Thyroid gland (tissue), 4 donors: Measurements from ENCODE around the gene MINDY4B. TPM values are rescaled to one million over a fixed set of nuclear protein-coding genes. Genes with fewer than 3 reads are reported as not detected.
"Not testable (repeated sequence)": the region's sequence is repeated elsewhere in the genome, so short reads cannot be mapped to it uniquely, and the experiment has no call there.

Experiments used
- DNase-seq, 2 donors: peaks; one replicate each; pipeline ENCODE4 v3.0.0-alpha.2; 2019
- H3K27ac ChIP-seq, 3 donors: fragments of 200-600 bp; sonication (generic); 1 replicate in 2 of 3; 2 replicates in 1 of 3; pipeline ENCODE4 v1.5.1; 2016 to 2019; ENCODE audit warnings: mild to moderate bottlenecking in 1 of 3, moderate library complexity in 1 of 3
- H3K27me3 ChIP-seq: fragments of 200-600 bp; sonication (generic); one replicate; pipeline ENCODE4 v1.5.1; 2019
- H3K36me3 ChIP-seq, 2 donors: fragments of 200-600 bp; sonication (generic); one replicate each; pipeline ENCODE4 v1.5.1; 2016 to 2019
- H3K4me1 ChIP-seq, 2 donors: fragments of 200-600 bp; sonication (generic); one replicate each; pipeline ENCODE4 v1.5.1; 2017 to 2019
- H3K4me3 ChIP-seq, 3 donors: fragments of 200-600 bp; sonication (generic); replicated peaks in 1 of 3; 1 replicate in 2 of 3; 2 replicates in 1 of 3; pipeline ENCODE4 v1.5.1; 2016; ENCODE audit warnings: mild to moderate bottlenecking in 1 of 3
- H3K9me3 ChIP-seq: fragments of 200-600 bp; sonication (generic); one replicate; pipeline ENCODE4 v1.5.1; 2017
- POLR2A ChIP-seq, 2 donors: fragments of 450-650 bp; IDR thresholded peaks; one replicate each; pipeline ENCODE4 v1.6.1; 2017; ENCODE audit warnings: antibody characterized with exemption in 2 of 2, mild to moderate bottlenecking in 2 of 2, moderate library complexity in 1 of 2
- WGBS, 2 donors: methylation state at CpG; one replicate each; pipeline ENCODE4 v1.1.5; 2017; 5-methylcytosine and 5-hydroxymethylcytosine counted together
- intact Hi-C: fragments of 100-400 bp; cut with DNase I; formaldehyde crosslinking; loops from one replicate; pipeline ENCODE4 v1.15.1; 2023
- total RNA-seq, 4 donors: library from RNA; depleted of rRNA; stranded (reverse); fragments of >200 nt; gene quantifications; one replicate each; pipeline ENCODE4 v1.2.3, GENCODE V29; 2016
- TF ChIP-seq, protein P1 (sequence below), 6 experiments: fragments of 200-600 bp in 3 of 6; fragments of 450-650 bp in 3 of 6; sonication (generic) in 3 of 6; IDR thresholded peaks; one replicate each; pipeline ENCODE4 v1.5.1; 2016 to 2019; ENCODE audit warnings: antibody characterized with exemption in 6 of 6, mild to moderate bottlenecking in 2 of 6, inconsistent platforms in 1 of 6, moderate library complexity in 1 of 6

The MINDY4B gene
- total RNA-seq, 4 donors from 2014 or later, result not detected

- H3K36me3 ChIP-seq, result no peaks in the 10 kb centered on the region
- 80 to 83% methylated on average over 1 of the region's 1 CpG for WGBS, 2 donors
- H3K27me3 ChIP-seq, result no peaks in the 10 kb centered on the region
- no peak overlapping the region for H3K4me3 ChIP-seq
- no peaks in the 10 kb centered on the region for H3K9me3 ChIP-seq
- peaks cover 16 to 41% of the 10 kb centered on the region in 2 donors for H3K4me1 ChIP-seq
- DNase-seq, result no peak
- intact Hi-C loops, result no loop called here
- H3K27ac ChIP-seq, result peak overlapping the region; percentile 35 to 51 (median 44)
- no peak for TF ChIP-seq POLR2A (IDR thresholded peaks at IDR 0.05)
- TF ChIP-seq, protein P1, sequence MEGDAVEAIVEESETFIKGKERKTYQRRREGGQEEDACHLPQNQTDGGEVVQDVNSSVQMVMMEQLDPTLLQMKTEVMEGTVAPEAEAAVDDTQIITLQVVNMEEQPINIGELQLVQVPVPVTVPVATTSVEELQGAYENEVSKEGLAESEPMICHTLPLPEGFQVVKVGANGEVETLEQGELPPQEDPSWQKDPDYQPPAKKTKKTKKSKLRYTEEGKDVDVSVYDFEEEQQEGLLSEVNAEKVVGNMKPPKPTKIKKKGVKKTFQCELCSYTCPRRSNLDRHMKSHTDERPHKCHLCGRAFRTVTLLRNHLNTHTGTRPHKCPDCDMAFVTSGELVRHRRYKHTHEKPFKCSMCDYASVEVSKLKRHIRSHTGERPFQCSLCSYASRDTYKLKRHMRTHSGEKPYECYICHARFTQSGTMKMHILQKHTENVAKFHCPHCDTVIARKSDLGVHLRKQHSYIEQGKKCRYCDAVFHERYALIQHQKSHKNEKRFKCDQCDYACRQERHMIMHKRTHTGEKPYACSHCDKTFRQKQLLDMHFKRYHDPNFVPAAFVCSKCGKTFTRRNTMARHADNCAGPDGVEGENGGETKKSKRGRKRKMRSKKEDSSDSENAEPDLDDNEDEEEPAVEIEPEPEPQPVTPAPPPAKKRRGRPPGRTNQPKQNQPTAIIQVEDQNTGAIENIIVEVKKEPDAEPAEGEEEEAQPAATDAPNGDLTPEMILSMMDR (IDR thresholded peaks at IDR 0.05), result no peak
These were observed 30.5 kb downstream of the MINDY4B start for GRCh38 chr3:150874666-150875219.

GRCh38 chr3:150871192-150871591, 34.0 kb downstream of the MINDY4B start:
- peaks cover 7 to 31% of the 10 kb centered on the region in 2 donors for H3K4me1 ChIP-seq
- H3K36me3 ChIP-seq, result no peaks in the 10 kb centered on the region
- WGBS, 2 donors, result 94 to 97% methylated on average over 4 of the region's 4 CpGs
- no peaks in the 10 kb centered on the region for H3K9me3 ChIP-seq
- intact Hi-C loops, result no loop called here
- TF ChIP-seq, protein P1 (IDR thresholded peaks at IDR 0.05), result no peak
- TF ChIP-seq POLR2A (IDR thresholded peaks at IDR 0.05), result no peak
- H3K27me3 ChIP-seq, result no peaks in the 10 kb centered on the region
- no peak for DNase-seq
- peak overlapping the region in 1 of 3 donors; percentile 46 for H3K27ac ChIP-seq
- no peak overlapping the region for H3K4me3 ChIP-seq

DNA sequence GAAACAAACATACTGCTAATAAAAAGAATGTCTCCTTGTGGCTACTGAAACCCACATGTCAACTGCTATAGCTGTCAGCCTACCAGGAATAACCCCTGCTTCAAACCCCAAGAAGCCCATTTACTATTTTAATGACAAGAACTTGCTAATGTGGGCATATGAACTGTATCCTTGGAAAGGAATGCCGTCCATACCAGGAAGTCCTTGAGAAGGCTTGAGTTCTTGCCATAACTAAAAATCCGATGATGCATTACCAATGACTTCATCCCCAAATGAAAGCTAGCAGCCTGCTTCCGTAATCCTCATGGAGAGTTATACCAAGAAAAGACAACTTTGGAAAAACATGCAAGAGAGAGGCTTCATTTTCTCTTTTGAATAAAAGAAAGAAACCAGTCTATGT, 34.8 kb downstream of the MINDY4B start:
- no peaks in the 10 kb centered on the region for H3K36me3 ChIP-seq
- no peak overlapping the region for H3K4me3 ChIP-seq
- TF ChIP-seq, protein P1 (IDR thresholded peaks at IDR 0.05), result no peak
- TF ChIP-seq POLR2A (IDR thresholded peaks at IDR 0.05), result no peak
- peaks cover 0 to 24% of the 10 kb centered on the region in 2 donors for H3K4me1 ChIP-seq
- WGBS, 2 donors, result 34 to 39% methylated on average over 3 of the region's 3 CpGs
- H3K27me3 ChIP-seq, result no peaks in the 10 kb centered on the region
- peak overlapping the region; percentile 27 to 46 (median 36) for H3K27ac ChIP-seq
- DNase-seq, result peak in 1 of 2 donors; percentile 9
- no peaks in the 10 kb centered on the region for H3K9me3 ChIP-seq
- intact Hi-C loops, result no loop called here

DNA sequence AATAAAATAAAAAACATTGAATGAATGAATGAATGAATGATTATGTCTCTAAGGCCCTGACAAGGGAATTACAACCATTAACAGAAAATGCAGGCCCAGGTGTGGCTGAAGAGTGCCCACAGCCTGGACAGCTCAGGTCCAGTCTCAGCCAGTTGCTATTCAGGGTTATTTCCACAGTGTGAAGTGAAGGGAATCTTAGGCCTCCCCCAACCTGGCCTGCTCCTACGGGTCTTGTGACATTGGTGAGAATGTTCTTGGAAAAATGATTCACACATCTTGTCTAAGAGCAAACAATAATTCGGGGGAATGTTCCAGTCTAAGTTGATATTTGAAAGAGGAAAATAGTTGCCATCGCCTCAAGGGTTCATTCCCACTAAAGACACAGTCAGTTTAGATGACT, 37.0 kb downstream of the MINDY4B start:
- Histone ChIP-seq H3K36me3 (no peaks in the 10 kb centered on the region), H3K9me3 (no peaks in the 10 kb centered on the region), H3K4me1 (peaks cover 0 to 15% of the 10 kb centered on the region in 2 donors), H3K27ac (peak overlapping the region in 2 of 3 donors; percentile 33 to 40), H3K4me3 (no peak overlapping the region), H3K27me3 (no peaks in the 10 kb centered on the region)
- peak; percentile 21 to 72 for DNase-seq
- no peak for TF ChIP-seq POLR2A (IDR thresholded peaks at IDR 0.05)
- TF ChIP-seq, protein P1 (IDR thresholded peaks at IDR 0.05), result no peak
- intact Hi-C loops, result loop anchor here (5.0 kb wide), 1 partner anchor 146 kb away; no protein-coding TSS in a partner anchor
- WGBS, 2 donors, result 64 to 83% methylated on average over 3 of the region's 3 CpGs

DNA sequence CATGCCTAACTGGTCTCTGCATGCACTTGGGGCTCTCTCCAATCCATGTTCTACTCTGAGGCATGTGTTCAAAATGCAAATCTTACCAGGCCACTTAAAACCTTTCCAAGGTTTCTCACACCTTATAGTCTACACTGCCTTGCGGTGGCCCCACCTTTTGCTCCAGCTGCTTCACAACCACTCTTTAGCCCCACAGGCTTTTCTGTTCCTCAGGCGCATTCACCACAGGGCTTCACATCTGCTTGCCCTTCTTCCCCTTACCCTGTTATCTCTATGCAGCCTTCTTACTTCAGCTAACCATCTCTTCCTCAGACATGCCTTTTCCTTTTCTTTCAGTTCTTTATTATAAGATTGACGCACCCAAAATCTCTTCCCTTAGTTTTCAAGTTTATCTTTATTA, 37.8 kb downstream of the MINDY4B start:
- DNase-seq, result no peak
- intact Hi-C loops, result loop anchor here (5.0 kb wide), 1 partner anchor 145 kb away; no protein-coding TSS in a partner anchor
- no peaks in the 10 kb centered on the region for H3K36me3 ChIP-seq
- H3K9me3 ChIP-seq, result no peaks in the 10 kb centered on the region
- no peaks in the 10 kb centered on the region for H3K27me3 ChIP-seq
- TF ChIP-seq, protein P1 (IDR thresholded peaks at IDR 0.05), result no peak
- no peak for TF ChIP-seq POLR2A (IDR thresholded peaks at IDR 0.05)
- peaks cover 0 to 15% of the 10 kb centered on the region in 2 donors for H3K4me1 ChIP-seq
- H3K4me3 ChIP-seq, result no peak overlapping the region
- no peak overlapping the region for H3K27ac ChIP-seq
- WGBS, 2 donors, result 95 to 97% methylated on average over 3 of the region's 3 CpGs

- not testable (repeated sequence) for H3K27me3 ChIP-seq, H3K36me3 ChIP-seq, DNase-seq, H3K9me3 ChIP-seq, H3K4me1 ChIP-seq, H3K4me3 ChIP-seq, H3K27ac ChIP-seq
- intact Hi-C loops, result loop anchor here (5.0 kb wide), 1 partner anchor 77 kb away; no protein-coding TSS in a partner anchor
- 77 to 84% methylated on average over 5 of the region's 5 CpGs for WGBS, 2 donors
These were observed 41.3 kb downstream of the MINDY4B start for GRCh38 chr3:150863921-150864320.
